ENCODE measurements around the gene PTPN1. TPM values are rescaled to one million over a fixed set of nuclear protein-coding genes. Genes with fewer than 3 reads are reported as not detected.

Gene PTPN1
- total and polyA plus RNA-seq, 2 experiments from 2014 or later, result 16.9 to 26.4 TPM

DNA sequence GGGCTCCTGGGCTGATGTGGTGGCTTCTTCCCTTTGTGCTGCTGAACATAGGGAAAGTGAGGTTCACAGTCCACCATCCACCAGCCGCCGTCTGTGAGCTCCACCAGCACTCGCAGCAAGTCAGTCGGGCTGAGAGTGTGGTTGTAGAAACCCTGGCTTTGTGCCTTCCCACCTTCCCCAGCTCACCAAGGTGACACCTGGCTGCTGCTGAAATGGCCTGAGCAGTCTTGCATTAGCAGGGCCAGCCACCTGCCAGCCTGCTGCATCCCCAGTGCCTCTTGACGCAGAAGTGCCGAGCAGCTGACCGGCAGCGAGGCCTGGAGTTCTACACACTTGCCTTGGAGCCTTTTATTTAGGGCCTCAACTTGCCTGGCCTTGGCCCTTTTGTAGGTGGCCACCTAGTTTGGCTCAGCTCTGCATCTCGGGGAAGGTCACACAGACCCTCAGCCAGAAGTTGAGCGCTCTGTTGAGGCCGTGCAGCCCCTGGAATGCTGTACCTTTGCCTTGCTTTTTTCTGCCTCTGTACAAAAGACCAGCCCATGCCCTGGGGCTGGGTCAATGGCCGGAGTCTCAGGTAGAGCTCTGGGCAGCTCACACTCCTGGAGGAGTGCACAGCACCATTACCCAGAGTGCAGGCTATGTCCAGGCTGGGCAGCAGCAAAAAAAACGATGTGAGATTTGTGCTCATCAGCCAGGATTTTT, 76.5 kb downstream of the PTPN1 start (continued):
- TF ChIP-seq EZH2 (IDR thresholded peaks at IDR 0.05; ENCODE audit: low read depth, unreplicated experiment) (no peak), CREB1 (CRISPR knock-in tag; IDR thresholded peaks at IDR 0.05; ENCODE audit: low read depth) (no peak), CTCF (conservative IDR thresholded peaks at IDR 0.05; ENCODE audit: low read depth in 2 of 2) (no peak), ZNF331 (CRISPR knock-in tag; IDR thresholded peaks at IDR 0.05; ENCODE audit: low read depth) (no peak), POLR2AphosphoS5 (IDR thresholded peaks at IDR 0.05; ENCODE audit: low read depth) (no peak), EZH2phosphoT487 (IDR thresholded peaks at IDR 0.05; ENCODE audit: unreplicated experiment) (no peak)
- TF ChIP-seq, protein P1, sequence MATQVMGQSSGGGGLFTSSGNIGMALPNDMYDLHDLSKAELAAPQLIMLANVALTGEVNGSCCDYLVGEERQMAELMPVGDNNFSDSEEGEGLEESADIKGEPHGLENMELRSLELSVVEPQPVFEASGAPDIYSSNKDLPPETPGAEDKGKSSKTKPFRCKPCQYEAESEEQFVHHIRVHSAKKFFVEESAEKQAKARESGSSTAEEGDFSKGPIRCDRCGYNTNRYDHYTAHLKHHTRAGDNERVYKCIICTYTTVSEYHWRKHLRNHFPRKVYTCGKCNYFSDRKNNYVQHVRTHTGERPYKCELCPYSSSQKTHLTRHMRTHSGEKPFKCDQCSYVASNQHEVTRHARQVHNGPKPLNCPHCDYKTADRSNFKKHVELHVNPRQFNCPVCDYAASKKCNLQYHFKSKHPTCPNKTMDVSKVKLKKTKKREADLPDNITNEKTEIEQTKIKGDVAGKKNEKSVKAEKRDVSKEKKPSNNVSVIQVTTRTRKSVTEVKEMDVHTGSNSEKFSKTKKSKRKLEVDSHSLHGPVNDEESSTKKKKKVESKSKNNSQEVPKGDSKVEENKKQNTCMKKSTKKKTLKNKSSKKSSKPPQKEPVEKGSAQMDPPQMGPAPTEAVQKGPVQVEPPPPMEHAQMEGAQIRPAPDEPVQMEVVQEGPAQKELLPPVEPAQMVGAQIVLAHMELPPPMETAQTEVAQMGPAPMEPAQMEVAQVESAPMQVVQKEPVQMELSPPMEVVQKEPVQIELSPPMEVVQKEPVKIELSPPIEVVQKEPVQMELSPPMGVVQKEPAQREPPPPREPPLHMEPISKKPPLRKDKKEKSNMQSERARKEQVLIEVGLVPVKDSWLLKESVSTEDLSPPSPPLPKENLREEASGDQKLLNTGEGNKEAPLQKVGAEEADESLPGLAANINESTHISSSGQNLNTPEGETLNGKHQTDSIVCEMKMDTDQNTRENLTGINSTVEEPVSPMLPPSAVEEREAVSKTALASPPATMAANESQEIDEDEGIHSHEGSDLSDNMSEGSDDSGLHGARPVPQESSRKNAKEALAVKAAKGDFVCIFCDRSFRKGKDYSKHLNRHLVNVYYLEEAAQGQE (IDR thresholded peaks at IDR 0.05; ENCODE audit: unreplicated experiment), result no peak

DNA sequence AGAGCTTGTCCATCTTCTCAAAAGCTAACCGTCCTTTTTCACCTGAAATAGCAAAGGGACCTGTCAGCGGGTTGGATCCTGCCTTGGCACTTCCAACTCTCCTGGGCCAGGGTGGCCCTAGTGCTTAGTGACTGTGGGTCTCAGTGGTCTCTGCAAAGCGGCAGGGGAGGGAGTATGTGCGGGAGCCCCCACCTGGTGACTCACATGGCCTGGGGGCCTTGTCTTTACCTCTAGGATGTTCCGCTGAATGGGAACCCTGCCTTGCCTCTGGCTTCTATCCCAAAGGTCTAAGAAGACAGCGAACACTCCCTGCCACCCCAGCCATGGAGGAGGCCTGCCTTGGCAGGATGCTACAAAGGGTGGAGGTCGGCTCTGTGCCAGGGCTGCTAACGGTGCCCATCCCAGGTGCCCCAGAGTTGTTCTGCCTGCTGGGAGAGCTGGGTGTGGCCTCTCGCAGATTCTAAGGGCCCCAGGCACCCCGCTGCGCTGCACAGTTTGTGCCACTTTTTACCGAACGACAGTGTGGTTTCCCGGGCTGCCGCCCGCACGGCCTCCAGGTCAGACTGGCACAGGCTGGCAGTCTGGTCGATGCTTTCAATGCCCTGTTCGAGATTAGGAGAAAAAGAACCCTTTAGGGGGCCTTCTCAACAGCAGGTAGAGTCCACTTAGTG, 77.2 kb downstream of the PTPN1 start:
- peaks cover 2% of the 10 kb centered on the region for H3K27me3 Mint-ChIP-seq (ENCODE audit: insufficient read depth, low read depth, poor library complexity)
- H3K4me3 Mint-ChIP-seq, result no peak overlapping the region
- H3K9me2 ChIP-seq (ENCODE audit: insufficient read depth), result no peaks in the 10 kb centered on the region
- H3K4me1 Mint-ChIP-seq, result no peaks in the 10 kb centered on the region; the same call in 2 of the 3 replicates
- H3K36me3 ChIP-seq (ENCODE audit: insufficient read depth), result peaks cover 7% of the 10 kb centered on the region; the same call in 1 of the 2 replicates
- H3K27me3 ChIP-seq (ENCODE audit: insufficient read depth), result no peaks in the 10 kb centered on the region
- H3K27ac Mint-ChIP-seq, result no peak overlapping the region
- peaks cover 9% of the 10 kb centered on the region for H3K36me3 Mint-ChIP-seq (ENCODE audit: low read depth)
- no peak overlapping the region for H3K4me3 ChIP-seq
- no peaks in the 10 kb centered on the region for H3K4me1 ChIP-seq (ENCODE audit: insufficient read depth)
- H3K4me2 ChIP-seq, result no peak overlapping the region
- H3K79me2 ChIP-seq (replicated peaks; ENCODE audit: insufficient read depth), result no peaks in the 10 kb centered on the region
- no peaks in the 10 kb centered on the region for H3K9me3 Mint-ChIP-seq
- H3F3A ChIP-seq (replicated peaks; ENCODE audit: low read depth), result no peaks in the 10 kb centered on the region
- ATAC-seq (no peak), DNase-seq (ENCODE audit: low spot score) (no peak)
- no peaks in the 10 kb centered on the region; the same call in 1 of the 2 replicates for H4K20me1 ChIP-seq (replicated peaks; ENCODE audit: insufficient read depth)
- no peak overlapping the region for H3K27ac ChIP-seq (ENCODE audit: low read depth)
- H2AFZ ChIP-seq, result no peak overlapping the region
- TF ChIP-seq ZNF114 (CRISPR knock-in tag; IDR thresholded peaks at IDR 0.05), result no peak
- TF ChIP-seq ZNF331 (CRISPR knock-in tag; IDR thresholded peaks at IDR 0.05; ENCODE audit: low read depth), result no peak
- TF ChIP-seq, protein P1 (IDR thresholded peaks at IDR 0.05; ENCODE audit: unreplicated experiment), result no peak
- no peak for TF ChIP-seq NANOG (IDR thresholded peaks at IDR 0.05; ENCODE audit: borderline replicate concordance)

All from GM23338 (cell line).